Cardiac fibroblast (primary cell): ENCODE measurements around the gene CAMKMT.
A peak's percentile ranks its signal among the peaks of the same experiment; 100 is the strongest.

Experiments used
- DNase-seq, 2 donors: peaks; one replicate each; pipeline versions ENCODE4 v3.0.0 to v3.0.0-alpha.2; 2010; ENCODE audit warnings: low read depth in 2 of 2
- H3K4me3 ChIP-seq, 2 donors: replicated peaks in 1 of 2; 1 replicate in 1 of 2; 2 replicates in 1 of 2; pipeline ENCODE4 v1.5.1; 2011; ENCODE audit warnings: low read depth in 2 of 2, low read length in 2 of 2, mild to moderate bottlenecking in 2 of 2, moderate library complexity in 1 of 2
- CTCF ChIP-seq: IDR thresholded peaks from one replicate; pipeline ENCODE4 v1.5.1; 2011; ENCODE audit warnings: low read depth, mild to moderate bottlenecking, low read length, inconsistent platforms

Gene CAMKMT

GRCh38 chr2:44459739-44460138 is 98.0 kb downstream of the CAMKMT start:
- H3K4me3 ChIP-seq: no peak overlapping the region
- no peak for DNase-seq
- no peak for TF ChIP-seq CTCF

- H3K4me3 ChIP-seq: no peak overlapping the region
- DNase-seq: no peak
- TF ChIP-seq CTCF: no peak
These were observed 101.4 kb downstream of the CAMKMT start for GRCh38 chr2:44462934-44463849.

GRCh38 chr2:44464437-44464836 is 102.7 kb downstream of the CAMKMT start:
- no peak for DNase-seq
- TF ChIP-seq CTCF: no peak
- H3K4me3 ChIP-seq: no peak overlapping the region

GRCh38 chr2:44470151-44470550 is 108.4 kb downstream of the CAMKMT start:
- DNase-seq: no peak
- no peak overlapping the region for H3K4me3 ChIP-seq
- TF ChIP-seq CTCF: no peak

GRCh38 chr2:44477657-44478414 is 116.1 kb downstream of the CAMKMT start:
- TF ChIP-seq CTCF: no peak
- H3K4me3 ChIP-seq: no peak overlapping the region
- no peak for DNase-seq

GRCh38 chr2:44479127-44479887 is 117.6 kb downstream of the CAMKMT start:
- DNase-seq: peak; percentile 92 to 93
- peak; percentile 100 for TF ChIP-seq CTCF
- H3K4me3 ChIP-seq: no peak overlapping the region
